Smooth muscle cell (in vitro differentiated cells): ENCODE data around the gene FIS1. TPM values are rescaled to one million over a fixed set of nuclear protein-coding genes. Genes with fewer than 3 reads are reported as not detected.

Source experiments
- DNase-seq: peaks from one replicate; lab custom pipeline; 2025; ENCODE audit not compliant: unreplicated experiment; lab: John Stamatoyannopoulos, UW
- H2AFZ ChIP-seq: fragments of 200-600 bp; sonication (generic); 2 replicates; pipeline ENCODE4 v1.6.0; 2016; ENCODE audit warnings: antibody characterized with exemption, low read depth, mild to moderate bottlenecking
- H3F3A ChIP-seq: fragments of 200-600 bp; sonication (generic); 2 replicates; pipeline ENCODE4 v1.6.0; 2017; ENCODE audit warnings: antibody characterized with exemption, low read depth
- H3K27ac ChIP-seq: fragments of 200-600 bp; sonication (generic); 2 replicates; pipeline ENCODE4 v1.5.1; 2016; ENCODE audit warnings: low read depth, mild to moderate bottlenecking
- H3K27me3 ChIP-seq: fragments of 200-600 bp; sonication (generic); 2 replicates; pipeline ENCODE4 v1.6.1; 2016; ENCODE audit warnings: low read depth, mild to moderate bottlenecking
- H3K36me3 ChIP-seq: fragments of 200-600 bp; sonication (generic); 2 replicates; pipeline ENCODE4 v1.5.1; 2016; ENCODE audit warnings: low read depth
- H3K4me1 ChIP-seq: fragments of 200-600 bp; sonication (generic); 2 replicates; pipeline ENCODE4 v1.5.1; 2016; ENCODE audit warnings: low read depth
- H3K4me2 ChIP-seq: fragments of 200-600 bp; sonication (generic); 2 replicates; pipeline ENCODE4 v1.6.0; 2016; ENCODE audit warnings: mild to moderate bottlenecking
- H3K4me3 ChIP-seq: fragments of 200-600 bp; sonication (generic); 2 replicates; pipeline ENCODE4 v1.5.1; 2016; ENCODE audit warnings: mild to moderate bottlenecking
- H3K79me2 ChIP-seq: fragments of 200-600 bp; sonication (generic); 2 replicates; pipeline ENCODE4 v1.6.0; 2016; ENCODE audit warnings: low read depth, mild to moderate bottlenecking
- H3K9ac ChIP-seq: fragments of 200-600 bp; sonication (generic); 2 replicates; pipeline ENCODE4 v1.6.0; 2016; ENCODE audit warnings: low read depth
- H3K9me3 ChIP-seq: fragments of 200-600 bp; sonication (generic); replicated peaks from 2 replicates; pipeline ENCODE4 v1.5.1; 2016; ENCODE audit warnings: low read depth
- H4K20me1 ChIP-seq: fragments of 200-600 bp; sonication (generic); 2 replicates; pipeline ENCODE4 v1.6.0; 2016; ENCODE audit warnings: low read depth
- CTCF ChIP-seq: fragments of 200-600 bp; sonication (generic); IDR thresholded peaks from 2 replicates; pipeline ENCODE4 v1.5.1; 2017; ENCODE audit warnings: borderline replicate concordance, mild to moderate bottlenecking, antibody characterized with exemption; ENCODE audit not compliant: insufficient read depth, poor library complexity, severe bottlenecking
- WGBS: methylation state at CpG from one replicate; pipeline ENCODE4 v1.1.7; 2016; ENCODE audit warnings: low lambda C conversion rate; 5-methylcytosine and 5-hydroxymethylcytosine counted together
- polyA plus RNA-seq: library from polyadenylated mRNA; unstranded; fragments of >200 nt; fragmentation: Nextera tagmentation; extraction: Ambion mirVana; gene quantifications from 2 replicates; pipeline ENCODE4 v1.2.1, GENCODE V29; 2016
- total RNA-seq: library from RNA; depleted of rRNA; stranded (reverse); fragments of >200 nt; gene quantifications from 2 replicates; pipeline ENCODE4 v1.2.3, GENCODE V29; 2014

The FIS1 gene
- total and polyA plus RNA-seq, 2 experiments from 2014 or later: 97.7 to 174 TPM

- no peaks in the 10 kb centered on the region for H3K4me1 ChIP-seq
- DNase-seq: no peak
- H3K27me3 ChIP-seq: no peaks in the 10 kb centered on the region
- H3K4me3 ChIP-seq: no peak overlapping the region
- H3K27ac ChIP-seq: no peak overlapping the region
- H4K20me1 ChIP-seq: peaks cover 8% of the 10 kb centered on the region
- peaks cover 2% of the 10 kb centered on the region for H3F3A ChIP-seq
- WGBS: 92% methylated on average over 24 of the region's 27 CpGs
- TF ChIP-seq CTCF: no peak
- H3K36me3 ChIP-seq: no peaks in the 10 kb centered on the region
- no peaks in the 10 kb centered on the region for H3K9me3 ChIP-seq
- H3K9ac ChIP-seq: no peak overlapping the region
- peaks cover 19% of the 10 kb centered on the region for H3K79me2 ChIP-seq
- no peak overlapping the region for H3K4me2 ChIP-seq
- no peak overlapping the region for H2AFZ ChIP-seq
Measured at GRCh38 chr7:101239191-101239950, 5.5 kb downstream of the FIS1 start.

- TF ChIP-seq CTCF: no peak
- Histone ChIP-seq H3K9me3 (no peaks in the 10 kb centered on the region), H3K9ac (no peak overlapping the region), H3K4me2 (no peak overlapping the region), H3K4me1 (no peaks in the 10 kb centered on the region), H2AFZ (no peak overlapping the region), H3F3A (peaks cover 2% of the 10 kb centered on the region), H4K20me1 (peaks cover 8% of the 10 kb centered on the region), H3K79me2 (peaks cover 17% of the 10 kb centered on the region), H3K4me3 (no peak overlapping the region), H3K27ac (no peak overlapping the region), H3K27me3 (no peaks in the 10 kb centered on the region), H3K36me3 (no peaks in the 10 kb centered on the region)
- DNase-seq: no peak
- WGBS: 81% methylated on average over 24 of the region's 28 CpGs
Measured at GRCh38 chr7:101238226-101239182, 6.4 kb downstream of the FIS1 start.

GRCh38 chr7:101237206-101238067 is 7.4 kb downstream of the FIS1 start, which contains the start of gene CLDN15:
TSS of gene CLDN15 (minus strand) at chr7:101237802. CDS start at chr7:101237581, 221 bp downstream.
- DNase-seq: no peak
- Histone ChIP-seq H4K20me1 (peaks cover 8% of the 10 kb centered on the region), H3K27me3 (no peaks in the 10 kb centered on the region), H3K36me3 (no peaks in the 10 kb centered on the region), H3K79me2 (peaks cover 6% of the 10 kb centered on the region), H3K4me3 (no peak within 1 kb of the TSS), H3K9me3 (no peaks in the 10 kb centered on the region), H3K9ac (no peak within 1 kb of the TSS), H3F3A (peaks cover 2% of the 10 kb centered on the region), H3K4me1 (no peaks in the 10 kb centered on the region), H3K27ac (no peak within 1 kb of the TSS), H2AFZ (no peak within 1 kb of the TSS), H3K4me2 (no peak within 1 kb of the TSS)
- TF ChIP-seq CTCF: no peak
- WGBS: 93% methylated on average over 25 of the region's 31 CpGs
